Testis (tissue), 3 donors: ENCODE data around the gene SAP30. TPM values are rescaled to one million over a fixed set of nuclear protein-coding genes. Genes with fewer than 3 reads are reported as not detected.
A peak's percentile ranks its signal among the peaks of the same experiment; 100 is the strongest.

Experiments used
- DNase-seq: peaks from one replicate; pipeline ENCODE4 v3.0.0-alpha.2; 2019
- H3K27ac ChIP-seq, 2 donors: fragments of 200-600 bp; sonication (generic); one replicate each; pipeline ENCODE4 v1.5.1; 2019
- H3K27me3 ChIP-seq: fragments of 200-600 bp; sonication (generic); one replicate; pipeline ENCODE4 v1.5.1; 2019
- H3K36me3 ChIP-seq: fragments of 200-600 bp; sonication (generic); one replicate; pipeline ENCODE4 v1.5.1; 2017; ENCODE audit warnings: low read depth; ENCODE audit errors: missing control alignments
- H3K4me1 ChIP-seq: fragments of 200-600 bp; sonication (generic); one replicate; pipeline ENCODE4 v1.5.1; 2019
- H3K4me3 ChIP-seq, 2 donors: fragments of 200-600 bp; sonication (generic); one replicate each; pipeline ENCODE4 v1.5.1; 2017 to 2019
- H3K9me3 ChIP-seq: fragments of 200-600 bp; sonication (generic); one replicate; pipeline ENCODE4 v1.5.1; 2017
- CTCF ChIP-seq, 3 experiments: fragments of 450-650 bp in 2 of 3; fragments of 200-600 bp in 1 of 3; sonication (generic) in 1 of 3; IDR thresholded peaks; one replicate each; pipeline ENCODE4 v1.5.1; 2016 to 2019; ENCODE audit warnings: antibody characterized with exemption in 3 of 3, mild to moderate bottlenecking in 2 of 3, moderate library complexity in 1 of 3
- POLR2A ChIP-seq: fragments of 450-650 bp; IDR thresholded peaks from one replicate; pipeline ENCODE4 v1.6.1; 2017; ENCODE audit warnings: antibody characterized with exemption, mild to moderate bottlenecking, moderate library complexity
- WGBS, 2 donors: methylation state at CpG; one replicate each; pipeline ENCODE4 v1.1.5; 2018; 5-methylcytosine and 5-hydroxymethylcytosine counted together
- intact Hi-C: fragments of 100-400 bp; cut with DNase I; formaldehyde crosslinking; loops from one replicate; pipeline ENCODE4 v1.15.1; 2023; ENCODE audit warnings: low total_unique reads
- polyA plus RNA-seq: library from polyadenylated mRNA; stranded (reverse); fragments of 350-450 nt; fragmentation: Illumina TruSeq; extraction: RNeasy Lipid Tissue Mini Kit (QIAGEN cat#74804); gene quantifications from one replicate; pipeline ENCODE4 v1.2.3, GENCODE V29; 2014; ENCODE audit warnings: low read depth, low replicate concordance; ENCODE audit not compliant: insufficient read depth
- total RNA-seq, 2 donors: library from RNA; depleted of rRNA; stranded (reverse); fragments of >200 nt; gene quantifications; one replicate each; pipeline ENCODE4 v1.2.3, GENCODE V29; 2016

SAP30 gene
- total and polyA plus RNA-seq, 3 donors from 2014 or later: 45.8 to 57.0 (median 49.0) TPM

- TF ChIP-seq CTCF (IDR thresholded peaks at IDR 0.05): no peak
- no peak for TF ChIP-seq POLR2A
- no peaks in the 10 kb centered on the region for H3K9me3 ChIP-seq
- H3K4me1 ChIP-seq: no peaks in the 10 kb centered on the region
- no peaks in the 10 kb centered on the region for H3K27me3 ChIP-seq
- peak overlapping the region; percentile 84 to 92 for H3K4me3 ChIP-seq
- peak; percentile 77 for DNase-seq
- H3K36me3 ChIP-seq: no peaks in the 10 kb centered on the region
- peak overlapping the region; percentile 98 for H3K27ac ChIP-seq
- intact Hi-C loops: loop anchor here (5.0 kb wide), 1 partner anchor 34 kb away; no protein-coding TSS in a partner anchor
- WGBS, 2 donors: 0% methylated on average over 7 to 67 of the region's 68 CpGs
Measured at GRCh38 chr4:173371292-173372192, 788 bp downstream of the SAP30 start.

DNA sequence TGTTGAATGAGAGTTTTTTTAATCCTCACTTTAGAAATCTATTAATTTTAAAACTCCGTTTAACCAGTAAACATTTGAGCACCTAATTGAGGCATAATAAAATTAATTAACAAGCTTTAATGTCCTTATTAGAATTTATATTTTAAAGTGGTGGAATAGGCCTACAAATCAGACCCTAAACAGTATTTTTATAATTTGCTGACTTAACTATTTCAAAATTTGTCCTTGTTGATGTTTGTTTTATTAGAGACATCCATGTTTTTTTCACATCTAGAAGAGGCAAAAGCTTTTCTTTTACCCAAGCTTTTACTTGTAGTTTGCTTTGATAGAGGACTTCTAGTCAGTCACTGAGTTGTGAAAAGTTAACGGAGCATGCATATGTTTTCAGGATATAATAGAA, 3.8 kb downstream of the SAP30 start:
- Histone ChIP-seq H3K36me3 (no peaks in the 10 kb centered on the region), H3K4me3 (no peak overlapping the region), H3K27me3 (no peaks in the 10 kb centered on the region), H3K9me3 (no peaks in the 10 kb centered on the region), H3K27ac (peak overlapping the region in 1 of 2 donors; percentile 55), H3K4me1 (no peaks in the 10 kb centered on the region)
- WGBS, 2 donors: 83 to 92% methylated on average over 2 of the region's 2 CpGs
- no peak for TF ChIP-seq POLR2A
- intact Hi-C loops: loop anchor here (5.0 kb wide), 1 partner anchor 37 kb away; no protein-coding TSS in a partner anchor
- DNase-seq: no peak

- intact Hi-C loops: no loop called here
- H3K4me3 ChIP-seq: no peak overlapping the region
- H3K9me3 ChIP-seq: no peaks in the 10 kb centered on the region
- no peaks in the 10 kb centered on the region for H3K36me3 ChIP-seq
- H3K27me3 ChIP-seq: no peaks in the 10 kb centered on the region
- H3K27ac ChIP-seq: no peak overlapping the region
- no peaks in the 10 kb centered on the region for H3K4me1 ChIP-seq
- 97% methylated on average over 3 of the region's 3 CpGs for WGBS, 2 donors
- TF ChIP-seq CTCF (IDR thresholded peaks at IDR 0.05): no peak
- no peak for TF ChIP-seq POLR2A
- DNase-seq: no peak
Measured at GRCh38 chr4:173379929-173380328, 9.2 kb downstream of the SAP30 start.

DNA sequence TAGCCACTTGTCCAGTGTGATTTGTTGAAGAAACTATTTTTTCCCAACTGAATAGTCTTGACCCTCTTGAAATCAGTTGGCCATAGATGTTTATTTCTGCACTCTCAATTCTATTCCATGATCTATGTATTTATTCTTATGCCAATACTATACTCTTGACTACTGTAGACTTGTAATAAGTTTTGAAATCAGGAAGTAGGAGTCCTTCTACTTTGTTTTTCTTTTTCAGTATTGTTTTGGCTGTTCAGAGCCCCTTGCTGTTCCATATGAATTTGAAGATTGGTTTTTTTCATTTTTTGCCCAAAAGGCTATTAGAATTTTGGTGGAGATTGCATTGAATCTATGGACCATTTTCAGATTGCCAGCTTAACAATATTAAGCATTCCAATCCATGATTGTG, 10.2 kb downstream of the SAP30 start:
- DNase-seq: no peak
- H3K27me3 ChIP-seq: no peaks in the 10 kb centered on the region
- no peak for TF ChIP-seq POLR2A
- TF ChIP-seq CTCF (IDR thresholded peaks at IDR 0.05): no peak
- no peaks in the 10 kb centered on the region for H3K36me3 ChIP-seq
- H3K4me1 ChIP-seq: no peaks in the 10 kb centered on the region
- no peak overlapping the region for H3K4me3 ChIP-seq
- H3K27ac ChIP-seq: no peak overlapping the region
- H3K9me3 ChIP-seq: no peaks in the 10 kb centered on the region
- intact Hi-C loops: no loop called here

GRCh38 chr4:173381610-173382009, 10.9 kb downstream of the SAP30 start:
- Histone ChIP-seq H3K36me3 (no peaks in the 10 kb centered on the region), H3K4me1 (no peaks in the 10 kb centered on the region), H3K9me3 (no peaks in the 10 kb centered on the region), H3K27me3 (no peaks in the 10 kb centered on the region), H3K27ac (no peak overlapping the region), H3K4me3 (no peak overlapping the region)
- whole genome bisulfite sequencing, 2 donors: 24 to 33% methylated on average over 1 of the region's 1 CpG
- TF ChIP-seq POLR2A: no peak
- no peak for TF ChIP-seq CTCF (IDR thresholded peaks at IDR 0.05)
- intact Hi-C loops: no loop called here
- DNase-seq: no peak
